Fibroblast of lung (primary cell): ENCODE data around the gene FABP6. TPM values are rescaled to one million over a fixed set of nuclear protein-coding genes. Genes with fewer than 3 reads are reported as not detected.

ENCODE experiments used
- DNase-seq, 2 donors: peaks; one replicate each; pipeline versions ENCODE4 v3.0.0 to v3.0.0-alpha.2; 2010; ENCODE audit warnings: low read depth in 2 of 2
- H2AFZ ChIP-seq: 2 replicates; pipeline ENCODE4 v1.5.1; 2012; ENCODE audit warnings: low read length, control low read depth, inconsistent platforms
- H3K27ac ChIP-seq: 2 replicates; pipeline ENCODE4 v1.5.1; 2011; ENCODE audit warnings: low read length, control low read depth; ENCODE audit not compliant: insufficient read depth
- H3K27me3 ChIP-seq: 2 replicates; pipeline ENCODE4 v1.5.1; 2011; ENCODE audit warnings: mild to moderate bottlenecking, low read length; ENCODE audit not compliant: control insufficient read depth, insufficient read depth
- H3K36me3 ChIP-seq: 2 replicates; pipeline ENCODE4 v1.5.1; 2011; ENCODE audit warnings: low read length; ENCODE audit not compliant: control insufficient read depth, insufficient read depth
- H3K4me1 ChIP-seq: 2 replicates; pipeline ENCODE4 v1.5.1; 2011; ENCODE audit warnings: low read length; ENCODE audit not compliant: control insufficient read depth, insufficient read depth; ENCODE audit errors: extremely low read depth
- H3K4me2 ChIP-seq: 2 replicates; pipeline ENCODE4 v1.5.1; 2011; ENCODE audit warnings: low read length, control low read depth; ENCODE audit not compliant: insufficient read depth; ENCODE audit errors: extremely low read depth
- H3K4me3 ChIP-seq, 4 experiments: fragments of 200-600 bp in 1 of 4; sonication (generic) in 1 of 4; replicated peaks in 1 of 4; 2 replicates each; pipeline ENCODE4 v1.5.1; 2011 to 2016; ENCODE audit warnings: low read length in 4 of 4, low read depth in 3 of 4, mild to moderate bottlenecking in 3 of 4, control low read depth in 2 of 4, inconsistent platforms in 1 of 4, mixed read lengths in 1 of 4; ENCODE audit not compliant: insufficient read depth in 1 of 4; ENCODE audit errors: control extremely low read depth in 1 of 4
- H3K79me2 ChIP-seq: 2 replicates; pipeline ENCODE4 v1.5.1; 2012; ENCODE audit warnings: mild to moderate bottlenecking, low read length, inconsistent platforms; ENCODE audit not compliant: control insufficient read depth, insufficient read depth
- H3K9ac ChIP-seq: 2 replicates; pipeline ENCODE4 v1.5.1; 2011; ENCODE audit warnings: mild to moderate bottlenecking, low read length, control low read depth; ENCODE audit not compliant: insufficient read depth
- H3K9me3 ChIP-seq: 2 replicates; pipeline ENCODE4 v1.5.1; 2012; ENCODE audit warnings: low read depth, low read length; ENCODE audit not compliant: control insufficient read depth, insufficient read depth
- H4K20me1 ChIP-seq: 2 replicates; pipeline ENCODE4 v1.5.1; 2011; ENCODE audit warnings: low read length; ENCODE audit not compliant: control insufficient read depth, insufficient read depth; ENCODE audit errors: extremely low read depth
- EZH2 ChIP-seq: IDR thresholded peaks from 2 replicates; pipeline ENCODE4 v1.5.1; 2012; ENCODE audit warnings: low read length, control low read depth, mild to moderate bottlenecking; ENCODE audit errors: missing control alignments
- polyA plus RNA-seq, 2 donors: library from polyadenylated mRNA; depleted of rRNA in 1 of 2; stranded (reverse) in 1 of 2; unstranded in 1 of 2; fragments of >200 nt; gene quantifications; 2 replicates each; pipeline ENCODE4 v1.2.1, GENCODE V29; 2011 to 2012; ENCODE audit warnings: missing spikeins in 1 of 2
- total RNA-seq: library from RNA; depleted of rRNA; stranded (reverse); fragments of >200 nt; gene quantifications from 2 replicates; pipeline ENCODE4 v1.2.1, GENCODE V29; 2014
- TF ChIP-seq, protein P1 (sequence below), 2 donors: IDR thresholded peaks in 1 of 2; conservative IDR thresholded peaks in 1 of 2; 1 replicate in 1 of 2; 2 replicates in 1 of 2; pipeline ENCODE4 v1.5.1; 2011 to 2012; ENCODE audit warnings: low read length in 2 of 2, control low read depth in 1 of 2, inconsistent platforms in 1 of 2, low read depth in 1 of 2, mild to moderate bottlenecking in 1 of 2

FABP6 gene
- total and polyA plus RNA-seq, 2 donors (not counting 1 experiment from before 2014, with no cell fraction given): not detected

DNA sequence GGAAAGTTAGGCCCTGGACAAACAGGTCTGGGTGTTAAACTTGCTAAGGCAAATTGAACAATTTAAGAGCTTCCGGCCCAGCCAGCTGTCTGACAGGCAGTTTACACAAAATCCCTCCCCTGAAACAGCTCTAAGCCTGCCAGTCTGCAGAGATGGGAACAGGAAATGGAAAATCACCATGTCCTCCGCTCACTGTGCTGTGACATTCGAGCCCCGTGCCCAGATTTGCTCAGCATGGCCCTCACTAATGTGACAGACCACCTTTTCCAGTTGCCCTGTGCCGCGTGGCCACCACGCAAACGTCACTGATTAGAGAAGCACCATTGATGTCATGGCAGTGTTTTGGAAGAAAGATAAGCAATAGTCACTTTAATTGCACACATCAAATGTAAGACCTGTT lies 42.1 kb downstream of the FABP6 start:
- H3K9ac ChIP-seq: no peak overlapping the region
- no peak for TF ChIP-seq EZH2
- TF ChIP-seq, protein P1, sequence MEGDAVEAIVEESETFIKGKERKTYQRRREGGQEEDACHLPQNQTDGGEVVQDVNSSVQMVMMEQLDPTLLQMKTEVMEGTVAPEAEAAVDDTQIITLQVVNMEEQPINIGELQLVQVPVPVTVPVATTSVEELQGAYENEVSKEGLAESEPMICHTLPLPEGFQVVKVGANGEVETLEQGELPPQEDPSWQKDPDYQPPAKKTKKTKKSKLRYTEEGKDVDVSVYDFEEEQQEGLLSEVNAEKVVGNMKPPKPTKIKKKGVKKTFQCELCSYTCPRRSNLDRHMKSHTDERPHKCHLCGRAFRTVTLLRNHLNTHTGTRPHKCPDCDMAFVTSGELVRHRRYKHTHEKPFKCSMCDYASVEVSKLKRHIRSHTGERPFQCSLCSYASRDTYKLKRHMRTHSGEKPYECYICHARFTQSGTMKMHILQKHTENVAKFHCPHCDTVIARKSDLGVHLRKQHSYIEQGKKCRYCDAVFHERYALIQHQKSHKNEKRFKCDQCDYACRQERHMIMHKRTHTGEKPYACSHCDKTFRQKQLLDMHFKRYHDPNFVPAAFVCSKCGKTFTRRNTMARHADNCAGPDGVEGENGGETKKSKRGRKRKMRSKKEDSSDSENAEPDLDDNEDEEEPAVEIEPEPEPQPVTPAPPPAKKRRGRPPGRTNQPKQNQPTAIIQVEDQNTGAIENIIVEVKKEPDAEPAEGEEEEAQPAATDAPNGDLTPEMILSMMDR (conservative IDR thresholded peaks at IDR 0.05 in 1 of 2, IDR thresholded peaks at IDR 0.05 in 1 of 2; ENCODE audit: low read depth in 1 of 2, low read length in 2 of 2): no peak
- H3K4me1 ChIP-seq: peaks cover 6% of the 10 kb centered on the region
- peak overlapping the region; percentile 17 for H2AFZ ChIP-seq
- H3K27ac ChIP-seq: no peak overlapping the region
- H3K36me3 ChIP-seq: no peaks in the 10 kb centered on the region
- H3K4me3 ChIP-seq: no peak overlapping the region
- H3K27me3 ChIP-seq: no peaks in the 10 kb centered on the region
- H3K79me2 ChIP-seq: no peaks in the 10 kb centered on the region
- no peak for DNase-seq
- H3K4me2 ChIP-seq: no peak overlapping the region
- H4K20me1 ChIP-seq: no peaks in the 10 kb centered on the region
- H3K9me3 ChIP-seq: no peaks in the 10 kb centered on the region

DNA sequence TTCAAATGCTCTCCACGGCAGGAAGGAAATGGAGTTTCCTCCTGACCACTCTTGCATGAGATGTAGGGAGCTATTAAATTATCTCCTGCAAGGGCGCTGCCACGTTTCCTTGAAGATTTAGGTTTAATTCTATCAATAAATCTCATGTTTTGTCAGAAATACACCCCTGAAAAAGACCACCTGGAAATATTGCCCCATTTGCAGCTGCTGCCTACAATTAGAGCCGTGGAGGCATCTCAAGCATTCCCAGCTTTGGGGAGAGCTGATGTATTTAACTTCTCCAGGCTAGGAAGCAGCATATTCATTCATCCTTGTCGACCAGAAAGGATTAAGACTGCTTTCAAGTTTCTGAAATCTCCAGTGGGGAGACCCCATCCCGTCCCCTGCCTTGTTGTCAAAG lies 42.5 kb downstream of the FABP6 start:
- no peak overlapping the region for H3K9ac ChIP-seq
- H3K4me2 ChIP-seq: no peak overlapping the region
- H3K36me3 ChIP-seq: no peaks in the 10 kb centered on the region
- TF ChIP-seq, protein P1 (conservative IDR thresholded peaks at IDR 0.05 in 1 of 2, IDR thresholded peaks at IDR 0.05 in 1 of 2; ENCODE audit: low read depth in 1 of 2, low read length in 2 of 2): no peak
- no peak for TF ChIP-seq EZH2
- H3K27ac ChIP-seq: no peak overlapping the region
- no peak for DNase-seq
- no peak overlapping the region for H2AFZ ChIP-seq
- H3K9me3 ChIP-seq: no peaks in the 10 kb centered on the region
- H3K27me3 ChIP-seq: no peaks in the 10 kb centered on the region
- no peak overlapping the region for H3K4me3 ChIP-seq
- H4K20me1 ChIP-seq: no peaks in the 10 kb centered on the region
- peaks cover 6% of the 10 kb centered on the region for H3K4me1 ChIP-seq
- H3K79me2 ChIP-seq: no peaks in the 10 kb centered on the region

DNA sequence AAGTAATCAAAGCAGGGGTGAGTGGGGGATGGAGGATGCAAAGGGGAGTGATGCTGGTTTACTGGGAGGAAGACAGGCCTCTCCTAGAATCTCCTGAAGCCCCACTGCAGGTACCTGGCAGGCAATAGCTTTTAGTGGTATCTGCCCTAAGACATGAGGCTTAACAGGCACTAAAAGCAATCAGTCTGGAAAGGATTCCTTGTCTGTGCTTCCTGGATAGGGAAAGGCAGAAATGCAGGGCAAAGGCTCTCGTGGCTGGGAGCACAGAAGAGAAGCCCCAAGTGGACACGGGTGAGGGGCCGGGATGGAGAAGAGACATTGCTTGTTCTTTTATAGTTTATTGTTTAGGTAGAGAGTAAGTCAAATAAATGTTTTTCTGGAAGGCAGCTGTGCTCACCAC lies 43.0 kb downstream of the FABP6 start:
- TF ChIP-seq, protein P1 (conservative IDR thresholded peaks at IDR 0.05 in 1 of 2, IDR thresholded peaks at IDR 0.05 in 1 of 2; ENCODE audit: low read depth in 1 of 2, low read length in 2 of 2): no peak
- no peak for TF ChIP-seq EZH2
- no peak for DNase-seq
- Histone ChIP-seq H3K9ac (no peak overlapping the region), H3K9me3 (no peaks in the 10 kb centered on the region), H3K79me2 (no peaks in the 10 kb centered on the region), H3K4me1 (peaks cover 6% of the 10 kb centered on the region), H3K27me3 (no peaks in the 10 kb centered on the region), H3K36me3 (no peaks in the 10 kb centered on the region), H2AFZ (no peak overlapping the region), H3K27ac (no peak overlapping the region), H3K4me2 (no peak overlapping the region), H3K4me3 (no peak overlapping the region), H4K20me1 (no peaks in the 10 kb centered on the region)
